22Rv1 (cell line): ENCODE data around the gene DNAH10.

Experiments
- ZFX ChIP-seq: fragments of 450-650 bp; IDR thresholded peaks from 2 replicates; pipeline ENCODE4 v1.6.1; 2017; ENCODE audit warnings: antibody characterized with exemption, borderline replicate concordance
- TF ChIP-seq, protein P1 (sequence below): fragments of 450-650 bp; IDR thresholded peaks from 2 replicates; pipeline ENCODE4 v1.5.1; 2017; ENCODE audit warnings: mild to moderate bottlenecking

DNA sequence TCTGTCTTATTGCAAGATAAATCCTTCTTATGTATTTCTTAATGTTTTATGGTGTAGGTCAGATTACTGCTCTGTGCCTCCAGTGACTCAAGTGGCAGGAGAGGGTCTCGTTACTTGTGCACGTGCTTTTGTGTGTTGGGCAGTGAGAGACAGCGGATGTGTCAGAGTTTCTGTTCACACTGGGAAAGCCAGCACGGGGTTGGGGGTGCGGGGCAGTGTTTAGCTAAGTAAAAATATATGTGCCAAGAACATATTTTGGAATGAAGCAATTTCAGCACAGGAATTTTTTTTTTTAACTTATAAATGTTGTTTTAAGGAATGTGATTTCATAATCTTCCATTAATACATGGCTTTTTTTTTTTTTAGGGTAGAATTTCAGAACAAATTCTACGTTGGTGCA, 4.5 kb upstream of the DNAH10 start:
- TF ChIP-seq, protein P1, sequence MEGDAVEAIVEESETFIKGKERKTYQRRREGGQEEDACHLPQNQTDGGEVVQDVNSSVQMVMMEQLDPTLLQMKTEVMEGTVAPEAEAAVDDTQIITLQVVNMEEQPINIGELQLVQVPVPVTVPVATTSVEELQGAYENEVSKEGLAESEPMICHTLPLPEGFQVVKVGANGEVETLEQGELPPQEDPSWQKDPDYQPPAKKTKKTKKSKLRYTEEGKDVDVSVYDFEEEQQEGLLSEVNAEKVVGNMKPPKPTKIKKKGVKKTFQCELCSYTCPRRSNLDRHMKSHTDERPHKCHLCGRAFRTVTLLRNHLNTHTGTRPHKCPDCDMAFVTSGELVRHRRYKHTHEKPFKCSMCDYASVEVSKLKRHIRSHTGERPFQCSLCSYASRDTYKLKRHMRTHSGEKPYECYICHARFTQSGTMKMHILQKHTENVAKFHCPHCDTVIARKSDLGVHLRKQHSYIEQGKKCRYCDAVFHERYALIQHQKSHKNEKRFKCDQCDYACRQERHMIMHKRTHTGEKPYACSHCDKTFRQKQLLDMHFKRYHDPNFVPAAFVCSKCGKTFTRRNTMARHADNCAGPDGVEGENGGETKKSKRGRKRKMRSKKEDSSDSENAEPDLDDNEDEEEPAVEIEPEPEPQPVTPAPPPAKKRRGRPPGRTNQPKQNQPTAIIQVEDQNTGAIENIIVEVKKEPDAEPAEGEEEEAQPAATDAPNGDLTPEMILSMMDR: no peak
- TF ChIP-seq ZFX: no peak
